ENCODE data around the gene TRAF2.

Gene TRAF2

GRCh38 chr9:136906266-136906665, 19.9 kb downstream of the TRAF2 start:
- Mint-ChIP-seq H3K9me3 (no peaks in the 10 kb centered on the region), H3K27me3 (ENCODE audit: low read depth, poor library complexity) (peaks cover 3% of the 10 kb centered on the region), H3K4me3 (no peak overlapping the region), H3K27ac (no peak overlapping the region), H3K36me3 (ENCODE audit: low read depth) (peaks cover 40% of the 10 kb centered on the region), H3K4me1 (no peaks in the 10 kb centered on the region)
- no peak for TF ChIP-seq CTCF (IDR thresholded peaks at IDR 0.05)
- no peak for DNase-seq

GRCh38 chr9:136907011-136907914, 20.9 kb downstream of the TRAF2 start:
- Mint-ChIP-seq H3K27me3 (ENCODE audit: low read depth, poor library complexity) (no peaks in the 10 kb centered on the region), H3K27ac (peak overlapping the region; percentile 36), H3K9me3 (no peaks in the 10 kb centered on the region), H3K36me3 (ENCODE audit: low read depth) (peaks cover 35% of the 10 kb centered on the region), H3K4me1 (no peaks in the 10 kb centered on the region), H3K4me3 (no peak overlapping the region)
- TF ChIP-seq CTCF (IDR thresholded peaks at IDR 0.05), result no peak
- DNase-seq, result no peak

GRCh38 chr9:136910197-136910900, 24.0 kb downstream of the TRAF2 start:
- DNase-seq, result no peak
- no peaks in the 10 kb centered on the region for H3K4me1 Mint-ChIP-seq
- no peak for TF ChIP-seq CTCF (IDR thresholded peaks at IDR 0.05)
- H3K36me3 Mint-ChIP-seq (ENCODE audit: low read depth), result peaks cover 31% of the 10 kb centered on the region
- H3K27ac Mint-ChIP-seq, result no peak overlapping the region
- no peaks in the 10 kb centered on the region for H3K27me3 Mint-ChIP-seq (ENCODE audit: low read depth, poor library complexity)
- H3K9me3 Mint-ChIP-seq, result no peaks in the 10 kb centered on the region
- no peak overlapping the region for H3K4me3 Mint-ChIP-seq

GRCh38 chr9:136910901-136911245, 24.6 kb downstream of the TRAF2 start:
- no peaks in the 10 kb centered on the region for H3K27me3 Mint-ChIP-seq (ENCODE audit: low read depth, poor library complexity)
- peaks cover 34% of the 10 kb centered on the region for H3K36me3 Mint-ChIP-seq (ENCODE audit: low read depth)
- no peak for TF ChIP-seq CTCF (IDR thresholded peaks at IDR 0.05)
- H3K27ac Mint-ChIP-seq, result no peak overlapping the region
- no peaks in the 10 kb centered on the region for H3K4me1 Mint-ChIP-seq
- DNase-seq, result no peak
- no peak overlapping the region for H3K4me3 Mint-ChIP-seq
- no peaks in the 10 kb centered on the region for H3K9me3 Mint-ChIP-seq

GRCh38 chr9:136913701-136914438, 27.6 kb downstream of the TRAF2 start:
- Mint-ChIP-seq H3K27me3 (ENCODE audit: low read depth, poor library complexity) (no peaks in the 10 kb centered on the region), H3K4me1 (no peaks in the 10 kb centered on the region), H3K4me3 (no peak overlapping the region), H3K9me3 (no peaks in the 10 kb centered on the region), H3K27ac (peak overlapping the region; percentile 19), H3K36me3 (ENCODE audit: low read depth) (peaks cover 40% of the 10 kb centered on the region)
- DNase-seq, result no peak
- TF ChIP-seq CTCF (IDR thresholded peaks at IDR 0.05), result no peak

All from nephron progenitor cell (in vitro differentiated cells).